Fibroblast of lung (primary cell): ENCODE measurements around the gene PFN1. TPM values are rescaled to one million over a fixed set of nuclear protein-coding genes. Genes with fewer than 3 reads are reported as not detected.

Source experiments
- polyA plus RNA-seq, 2 donors: library from polyadenylated mRNA; depleted of rRNA in 1 of 2; stranded (reverse) in 1 of 2; unstranded in 1 of 2; fragments of >200 nt; gene quantifications; 2 replicates each; pipeline ENCODE4 v1.2.1, GENCODE V29; 2011 to 2012; ENCODE audit warnings: missing spikeins in 1 of 2
- total RNA-seq: library from RNA; depleted of rRNA; stranded (reverse); fragments of >200 nt; gene quantifications from 2 replicates; pipeline ENCODE4 v1.2.1, GENCODE V29; 2014

Gene PFN1
- total and polyA plus RNA-seq, 2 donors (not counting 1 experiment from before 2014, with no cell fraction given) = 422 to 870 TPM

Other genes with a start within 250 kb of the PFN1 start
- 16.0 and 16.4 TPM in 2 replicates for gene PELP1, start 244.4 kb downstream of the PFN1 start, total RNA-seq
- 8.6 and 13.1 TPM in 2 replicates for gene PELP1, start 244.4 kb downstream of the PFN1 start, polyA plus RNA-seq
- gene ARRB2, start 237.9 kb downstream of the PFN1 start, total RNA-seq = 2.8 and 3.3 TPM in 2 replicates
- gene ARRB2, start 237.9 kb downstream of the PFN1 start, polyA plus RNA-seq = 4.6 and 8.3 TPM in 2 replicates
- 9.2 and 10.8 TPM in 2 replicates for gene MED11, start 217.1 kb downstream of the PFN1 start, total RNA-seq
- 29.1 and 29.6 TPM in 2 replicates for gene MED11, start 217.1 kb downstream of the PFN1 start, polyA plus RNA-seq
- gene ZMYND15, start 208.7 kb downstream of the PFN1 start, total RNA-seq = under 0.01 and 0.51 TPM in 2 replicates
- gene ZMYND15, start 208.7 kb downstream of the PFN1 start, polyA plus RNA-seq = 0.05 and 0.11 TPM in 2 replicates
- gene CXCL16, start 208.6 kb downstream of the PFN1 start, total RNA-seq = 0.83 and 4.1 TPM in 2 replicates
- 2.0 and 2.4 TPM in 2 replicates for gene CXCL16, start 208.6 kb downstream of the PFN1 start, polyA plus RNA-seq
- gene TM4SF5, start 176.6 kb downstream of the PFN1 start, total RNA-seq = not detected in 2 replicates
- not detected in 2 replicates for gene TM4SF5, start 176.6 kb downstream of the PFN1 start, polyA plus RNA-seq
- gene VMO1, start 162.2 kb downstream of the PFN1 start, total RNA-seq = 0.33 and 1.5 TPM in 2 replicates
- 0.40 TPM in 1 of 2 replicates, not detected in the other for gene VMO1, start 162.2 kb downstream of the PFN1 start, polyA plus RNA-seq
- not detected in 2 replicates for gene GLTPD2, start 159.6 kb downstream of the PFN1 start, total RNA-seq
- gene GLTPD2, start 159.6 kb downstream of the PFN1 start, polyA plus RNA-seq = not detected in 2 replicates
- 110 and 163 TPM in 2 replicates for gene PSMB6, start 152.4 kb downstream of the PFN1 start, total RNA-seq
- 184 and 272 TPM in 2 replicates for gene PSMB6, start 152.4 kb downstream of the PFN1 start, polyA plus RNA-seq
- gene PLD2, start 141.4 kb downstream of the PFN1 start, total RNA-seq = 13.6 and 14.9 TPM in 2 replicates
- gene PLD2, start 141.4 kb downstream of the PFN1 start, polyA plus RNA-seq = 12.7 and 14.3 TPM in 2 replicates
- gene MINK1, start 115.2 kb downstream of the PFN1 start, total RNA-seq = 15.9 and 28.6 TPM in 2 replicates
- 27.2 and 35.6 TPM in 2 replicates for gene MINK1, start 115.2 kb downstream of the PFN1 start, polyA plus RNA-seq
- gene C17orf107, start 49.0 kb downstream of the PFN1 start, total RNA-seq = 1.8 and 2.3 TPM in 2 replicates
- 0.34 and 0.67 TPM in 2 replicates for gene C17orf107, start 49.0 kb downstream of the PFN1 start, polyA plus RNA-seq
- 0.51 and 0.66 TPM in 2 replicates for gene CHRNE, start 45.4 kb downstream of the PFN1 start, total RNA-seq
- 0.19 and 0.23 TPM in 2 replicates for gene CHRNE, start 45.4 kb downstream of the PFN1 start, polyA plus RNA-seq
- not detected in 2 replicates for gene GP1BA, start 16.3 kb downstream of the PFN1 start, total RNA-seq
- not detected in 2 replicates for gene GP1BA, start 16.3 kb downstream of the PFN1 start, polyA plus RNA-seq
- 50.3 and 59.3 TPM in 2 replicates for gene SLC25A11, start 8.5 kb downstream of the PFN1 start, total RNA-seq
- gene SLC25A11, start 8.5 kb downstream of the PFN1 start, polyA plus RNA-seq = 29.2 and 45.8 TPM in 2 replicates
- 13.6 and 22.8 TPM in 2 replicates for gene RNF167, start 8.3 kb downstream of the PFN1 start, total RNA-seq
- gene RNF167, start 8.3 kb downstream of the PFN1 start, polyA plus RNA-seq = 52.6 and 83.5 TPM in 2 replicates
- gene ENO3, start 2.6 kb upstream of the PFN1 start, total RNA-seq = 1.8 and 4.3 TPM in 2 replicates
- 2.0 and 2.3 TPM in 2 replicates for gene ENO3, start 2.6 kb upstream of the PFN1 start, polyA plus RNA-seq
- 42.9 and 62.8 TPM in 2 replicates for gene SPAG7, start 19.3 kb upstream of the PFN1 start, total RNA-seq
- 80.8 and 83.0 TPM in 2 replicates for gene SPAG7, start 19.3 kb upstream of the PFN1 start, polyA plus RNA-seq
- gene CAMTA2, start 39.1 kb upstream of the PFN1 start, total RNA-seq = 8.5 and 18.3 TPM in 2 replicates
- gene CAMTA2, start 39.1 kb upstream of the PFN1 start, polyA plus RNA-seq = 12.4 and 16.1 TPM in 2 replicates
- gene INCA1, start 49.0 kb upstream of the PFN1 start, total RNA-seq = 0.26 and 0.33 TPM in 2 replicates
- gene INCA1, start 49.0 kb upstream of the PFN1 start, polyA plus RNA-seq = 0.28 and 0.38 TPM in 2 replicates
- gene KIF1C, start 49.4 kb upstream of the PFN1 start, total RNA-seq = 52.4 and 86.0 TPM in 2 replicates
- gene KIF1C, start 49.4 kb upstream of the PFN1 start, polyA plus RNA-seq = 68.1 and 70.5 TPM in 2 replicates
- gene SLC52A1, start 86.9 kb upstream of the PFN1 start, total RNA-seq = 0.26 and 0.66 TPM in 2 replicates
- gene SLC52A1, start 86.9 kb upstream of the PFN1 start, polyA plus RNA-seq = not detected in 2 replicates
- 2.1 and 3.1 TPM in 2 replicates for gene ZFP3, start 129.9 kb upstream of the PFN1 start, total RNA-seq
- gene ZFP3, start 129.9 kb upstream of the PFN1 start, polyA plus RNA-seq = 2.2 and 2.6 TPM in 2 replicates
- 7.2 and 7.3 TPM in 2 replicates for gene ZNF232, start 163.3 kb upstream of the PFN1 start, total RNA-seq
- 4.2 and 4.6 TPM in 2 replicates for gene ZNF232, start 163.3 kb upstream of the PFN1 start, polyA plus RNA-seq
- gene USP6, start 167.5 kb upstream of the PFN1 start, total RNA-seq = not detected in 2 replicates
- 0.01 TPM in 1 of 2 replicates, not detected in the other for gene USP6, start 167.5 kb upstream of the PFN1 start, polyA plus RNA-seq
- gene ZNF594, start 243.3 kb upstream of the PFN1 start, total RNA-seq = 7.7 and 8.3 TPM in 2 replicates
- 1.7 and 2.9 TPM in 2 replicates for gene ZNF594, start 243.3 kb upstream of the PFN1 start, polyA plus RNA-seq